Neural crest cell (in vitro differentiated cells): ENCODE data around the gene FXR1. TPM values are rescaled to one million over a fixed set of nuclear protein-coding genes. Genes with fewer than 3 reads are reported as not detected.
"Not testable (repeated sequence)": the region's sequence is repeated elsewhere in the genome, so short reads cannot be mapped to it uniquely, and the experiment has no call there.

ENCODE experiments used
- DNase-seq: peaks from one replicate; pipeline ENCODE4 v3.0.0; 2021; ENCODE audit warnings: low read depth, mixed read lengths, low spot score
- H3K27ac Mint-ChIP-seq: one replicate; pipeline ENCODE4 v1.8.0; 2021; ENCODE audit warnings: mild to moderate bottlenecking, mixed read lengths; ENCODE audit not compliant: unreplicated experiment
- H3K27me3 Mint-ChIP-seq: 2 replicates; pipeline ENCODE4 v1.8.0; 2021; ENCODE audit warnings: low read depth, mild to moderate bottlenecking, mixed read lengths
- H3K36me3 Mint-ChIP-seq: 2 replicates; pipeline ENCODE4 v1.8.0; 2021; ENCODE audit warnings: low read depth, mild to moderate bottlenecking, mixed read lengths
- H3K4me1 Mint-ChIP-seq: 2 replicates; pipeline ENCODE4 v1.8.0; 2021; ENCODE audit warnings: mixed read lengths
- H3K4me3 Mint-ChIP-seq: one replicate; pipeline ENCODE4 v1.8.0; 2021; ENCODE audit warnings: mild to moderate bottlenecking, mixed read lengths
- H3K9me3 Mint-ChIP-seq: 2 replicates; pipeline ENCODE4 v1.8.0; 2021; ENCODE audit warnings: mixed read lengths
- total RNA-seq: library from RNA; stranded (reverse); gene quantifications from 2 replicates; pipeline ENCODE4 v1.2.1, GENCODE V29; 2021
- TF ChIP-seq, protein P1 (sequence below): fragments of 200-600 bp; sonication (generic); conservative IDR thresholded peaks from 2 replicates; pipeline ENCODE4 v1.5.0; 2021; ENCODE audit warnings: antibody characterized with exemption, mild to moderate bottlenecking

The FXR1 gene
- total RNA-seq, 1 donor from 2014 or later = 190 TPM

DNA sequence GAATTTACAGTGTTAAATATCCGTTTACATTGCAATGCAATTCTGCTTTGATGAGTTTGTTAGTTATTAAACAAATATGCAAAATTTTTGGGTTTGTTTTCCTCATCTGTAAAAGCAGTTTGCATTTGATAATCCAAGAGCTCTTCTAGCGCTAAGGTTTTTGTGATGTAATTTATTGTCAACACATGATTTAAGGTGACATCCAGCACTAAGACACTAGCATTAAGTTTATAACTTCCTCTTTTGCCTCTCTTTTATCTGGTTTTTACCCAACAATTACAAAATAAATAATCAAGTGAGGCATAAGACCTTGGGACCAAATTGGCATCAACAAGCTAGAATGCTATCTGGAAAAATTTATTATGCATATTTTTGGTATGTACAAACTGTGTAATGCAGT is 78.0 kb downstream of the FXR1 start:
- Mint-ChIP-seq H3K9me3 (no peaks in the 10 kb centered on the region), H3K27ac (no peak overlapping the region), H3K4me3 (no peak overlapping the region), H3K27me3 (peaks cover 46% of the 10 kb centered on the region), H3K36me3 (peaks cover 2% of the 10 kb centered on the region), H3K4me1 (peaks cover 23% of the 10 kb centered on the region)
- no peak for DNase-seq
- TF ChIP-seq, protein P1, sequence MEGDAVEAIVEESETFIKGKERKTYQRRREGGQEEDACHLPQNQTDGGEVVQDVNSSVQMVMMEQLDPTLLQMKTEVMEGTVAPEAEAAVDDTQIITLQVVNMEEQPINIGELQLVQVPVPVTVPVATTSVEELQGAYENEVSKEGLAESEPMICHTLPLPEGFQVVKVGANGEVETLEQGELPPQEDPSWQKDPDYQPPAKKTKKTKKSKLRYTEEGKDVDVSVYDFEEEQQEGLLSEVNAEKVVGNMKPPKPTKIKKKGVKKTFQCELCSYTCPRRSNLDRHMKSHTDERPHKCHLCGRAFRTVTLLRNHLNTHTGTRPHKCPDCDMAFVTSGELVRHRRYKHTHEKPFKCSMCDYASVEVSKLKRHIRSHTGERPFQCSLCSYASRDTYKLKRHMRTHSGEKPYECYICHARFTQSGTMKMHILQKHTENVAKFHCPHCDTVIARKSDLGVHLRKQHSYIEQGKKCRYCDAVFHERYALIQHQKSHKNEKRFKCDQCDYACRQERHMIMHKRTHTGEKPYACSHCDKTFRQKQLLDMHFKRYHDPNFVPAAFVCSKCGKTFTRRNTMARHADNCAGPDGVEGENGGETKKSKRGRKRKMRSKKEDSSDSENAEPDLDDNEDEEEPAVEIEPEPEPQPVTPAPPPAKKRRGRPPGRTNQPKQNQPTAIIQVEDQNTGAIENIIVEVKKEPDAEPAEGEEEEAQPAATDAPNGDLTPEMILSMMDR = no peak

DNA sequence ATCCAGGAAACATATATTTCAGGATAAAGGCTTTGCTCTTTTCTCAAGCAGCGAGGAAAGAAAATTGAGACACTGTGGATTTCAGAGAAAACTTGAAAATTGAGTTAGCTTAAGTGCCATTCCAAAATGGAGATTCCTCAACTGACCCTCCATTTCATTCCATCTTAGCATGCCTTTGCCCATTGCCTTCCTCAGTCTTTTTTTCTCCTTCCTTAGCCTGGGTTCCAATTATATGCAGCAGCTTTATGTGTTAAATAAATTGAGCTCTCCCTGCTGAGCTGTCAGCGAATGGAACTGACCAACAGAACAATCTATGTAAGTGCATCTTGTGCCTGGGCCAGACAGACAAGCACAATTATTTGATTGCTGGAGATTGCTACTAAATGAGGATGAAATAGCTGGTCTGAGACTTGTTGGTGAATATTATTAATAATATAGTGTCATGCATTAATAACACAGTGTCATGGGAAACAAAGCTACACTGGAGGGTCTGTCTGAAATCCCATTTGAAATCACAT is 84.0 kb downstream of the FXR1 start:
- no peak for DNase-seq
- peaks cover 54% of the 10 kb centered on the region for H3K27me3 Mint-ChIP-seq
- no peaks in the 10 kb centered on the region for H3K4me1 Mint-ChIP-seq
- no peak overlapping the region for H3K4me3 Mint-ChIP-seq
- peaks cover 6% of the 10 kb centered on the region for H3K36me3 Mint-ChIP-seq
- H3K9me3 Mint-ChIP-seq = peaks cover 7% of the 10 kb centered on the region
- TF ChIP-seq, protein P1 = no peak
- no peak overlapping the region for H3K27ac Mint-ChIP-seq

DNA sequence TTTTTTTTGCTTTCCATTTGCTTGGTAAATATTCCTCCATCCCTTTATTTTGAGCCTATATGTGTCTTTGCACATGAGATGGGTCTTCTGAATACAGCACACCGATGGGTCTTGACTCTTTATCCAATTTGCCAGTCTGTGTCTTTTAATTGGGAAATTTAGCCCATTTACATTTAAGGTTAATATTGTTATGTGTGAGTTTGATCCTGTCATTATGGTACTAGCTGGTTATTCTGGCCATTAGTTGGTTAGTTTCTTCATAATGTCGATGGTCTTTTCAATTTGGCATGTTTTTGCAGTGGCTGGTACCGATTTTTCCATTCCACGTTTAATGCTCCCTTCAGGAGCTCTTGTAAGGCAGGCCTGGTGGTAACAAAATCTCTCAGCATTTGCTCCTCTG is 89.9 kb downstream of the FXR1 start:
- not testable (repeated sequence) for H3K27ac Mint-ChIP-seq, DNase-seq, H3K4me1 Mint-ChIP-seq, H3K27me3 Mint-ChIP-seq, H3K4me3 Mint-ChIP-seq, H3K36me3 Mint-ChIP-seq, H3K9me3 Mint-ChIP-seq

DNA sequence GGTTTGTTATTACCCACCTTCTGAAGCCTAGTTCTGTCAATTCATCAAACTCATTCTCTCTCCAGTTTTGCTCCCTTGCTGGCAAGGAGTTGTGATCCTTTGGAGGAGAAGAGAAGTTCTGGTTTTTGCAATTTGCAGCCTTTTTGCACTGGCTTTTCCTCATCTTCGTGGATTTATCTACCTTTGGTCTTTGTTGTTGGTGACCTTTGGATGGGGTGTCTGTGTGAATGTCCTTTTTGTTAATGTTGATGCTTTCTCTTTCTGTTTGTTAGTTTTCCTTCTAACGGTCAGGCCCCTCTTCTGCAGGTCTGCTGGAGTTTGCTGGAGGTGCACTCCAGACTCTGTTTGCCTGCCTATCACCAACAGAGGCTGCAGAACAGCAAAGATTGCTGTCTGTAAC is 91.0 kb downstream of the FXR1 start:
- H3K4me1 Mint-ChIP-seq, DNase-seq, H3K36me3 Mint-ChIP-seq, H3K27ac Mint-ChIP-seq, H3K27me3 Mint-ChIP-seq, H3K9me3 Mint-ChIP-seq, H3K4me3 Mint-ChIP-seq: not testable (repeated sequence)

DNA sequence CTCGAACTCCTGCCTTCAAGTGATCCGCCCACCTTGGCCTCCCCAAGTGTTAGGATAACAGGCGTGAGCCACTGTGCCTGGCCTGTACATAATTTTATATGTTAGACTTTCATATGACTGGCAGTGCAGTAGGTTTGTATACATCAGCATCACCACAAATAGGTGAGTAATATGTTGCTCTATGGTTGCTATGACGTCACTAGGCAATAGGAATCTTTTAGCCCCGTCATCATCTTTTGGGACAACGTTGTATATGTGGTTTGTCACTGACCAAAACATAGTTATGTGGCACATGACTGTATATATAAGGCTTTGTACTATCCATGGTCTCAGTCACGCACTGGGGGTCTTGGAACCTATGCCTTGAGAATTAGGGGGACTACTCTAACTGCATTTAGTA is 94.1 kb downstream of the FXR1 start:
- no peaks in the 10 kb centered on the region for H3K36me3 Mint-ChIP-seq
- H3K9me3 Mint-ChIP-seq = peaks cover 3% of the 10 kb centered on the region
- no peaks in the 10 kb centered on the region for H3K4me1 Mint-ChIP-seq
- no peak overlapping the region for H3K4me3 Mint-ChIP-seq
- TF ChIP-seq, protein P1 = no peak
- no peak overlapping the region for H3K27ac Mint-ChIP-seq
- no peak for DNase-seq
- H3K27me3 Mint-ChIP-seq = peaks cover 7% of the 10 kb centered on the region

DNA sequence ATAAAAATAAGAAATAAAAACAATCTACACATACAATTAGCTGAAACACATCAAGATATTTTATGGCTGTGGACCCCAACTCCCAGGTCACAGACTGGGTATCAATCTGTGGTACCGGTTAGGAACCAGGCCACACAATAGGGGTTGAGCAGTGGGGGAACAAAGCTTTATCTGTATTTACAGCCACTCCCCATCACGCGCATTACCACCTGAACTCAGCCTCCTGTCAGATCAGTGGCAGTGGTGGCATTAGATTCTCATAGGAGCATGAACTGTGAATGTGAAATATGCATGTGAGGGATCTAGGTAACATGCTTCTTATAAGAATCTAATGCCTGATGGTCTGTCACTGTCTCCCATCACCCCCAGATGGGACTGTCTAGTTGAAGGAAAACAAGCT is 94.8 kb downstream of the FXR1 start:
- no peak for DNase-seq
- TF ChIP-seq, protein P1 = no peak
- no peaks in the 10 kb centered on the region for H3K4me1 Mint-ChIP-seq
- H3K27ac Mint-ChIP-seq = no peak overlapping the region
- no peak overlapping the region for H3K4me3 Mint-ChIP-seq
- peaks cover 3% of the 10 kb centered on the region for H3K36me3 Mint-ChIP-seq
- H3K9me3 Mint-ChIP-seq = peaks cover 9% of the 10 kb centered on the region
- H3K27me3 Mint-ChIP-seq = peaks cover 7% of the 10 kb centered on the region

DNA sequence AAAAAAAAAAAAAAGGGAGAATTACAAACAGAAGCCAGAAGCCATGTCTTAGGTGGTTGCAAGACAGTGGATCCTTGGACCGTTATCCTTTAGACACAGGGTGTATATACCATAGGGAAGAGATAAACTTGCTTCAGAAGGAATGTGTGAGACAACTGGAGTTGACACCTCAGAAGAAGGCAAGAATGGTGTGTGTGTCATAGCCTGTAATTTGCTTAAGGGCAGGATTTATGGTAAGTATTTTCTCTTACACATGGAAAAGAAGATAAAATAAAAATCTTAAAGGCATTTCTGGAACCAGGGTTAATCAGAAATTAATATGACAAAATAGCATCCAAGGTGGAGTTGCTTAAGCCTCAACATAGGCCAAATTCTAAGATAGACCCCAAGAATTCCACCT is 96.3 kb downstream of the FXR1 start:
- TF ChIP-seq, protein P1 = no peak
- no peak overlapping the region for H3K27ac Mint-ChIP-seq
- no peak for DNase-seq
- H3K4me3 Mint-ChIP-seq = no peak overlapping the region
- H3K9me3 Mint-ChIP-seq = peaks cover 9% of the 10 kb centered on the region
- H3K36me3 Mint-ChIP-seq = peaks cover 3% of the 10 kb centered on the region
- H3K27me3 Mint-ChIP-seq = peaks cover 4% of the 10 kb centered on the region
- H3K4me1 Mint-ChIP-seq = no peaks in the 10 kb centered on the region
